C4-2B (cell line): ENCODE results near the gene METTL22.
A peak's percentile ranks its signal among the peaks of the same experiment; 100 is the strongest.

Experiments used
- H3K27ac ChIP-seq: fragments of 450-650 bp; 2 replicates; pipeline ENCODE4 v1.5.1; 2017
- CTCF ChIP-seq: fragments of 450-650 bp; conservative IDR thresholded peaks from 2 replicates; pipeline ENCODE4 v1.5.1; 2017; ENCODE audit warnings: mild to moderate bottlenecking
- ZFX ChIP-seq: fragments of 450-650 bp; IDR thresholded peaks from 2 replicates; pipeline ENCODE4 v1.6.1; 2017

METTL22 gene

GRCh38 chr16:8677481-8677880, 56.0 kb downstream of the METTL22 start:
- no peak overlapping the region for H3K27ac ChIP-seq
- TF ChIP-seq CTCF (no peak), ZFX (no peak)

- TF ChIP-seq ZFX: no peak
- no peak for TF ChIP-seq CTCF
- no peak overlapping the region for H3K27ac ChIP-seq
Observed at GRCh38 chr16:8678068-8678927, 56.8 kb downstream of the METTL22 start.

GRCh38 chr16:8679151-8679550, 57.7 kb downstream of the METTL22 start:
- TF ChIP-seq CTCF (no peak), ZFX (no peak)
- H3K27ac ChIP-seq: no peak overlapping the region

- no peak overlapping the region for H3K27ac ChIP-seq
- TF ChIP-seq CTCF (no peak), ZFX (no peak)
Observed at GRCh38 chr16:8682551-8683259, 61.2 kb downstream of the METTL22 start.

GRCh38 chr16:8683640-8684039, 62.1 kb downstream of the METTL22 start:
- TF ChIP-seq CTCF: no peak
- no peak for TF ChIP-seq ZFX
- no peak overlapping the region for H3K27ac ChIP-seq

- TF ChIP-seq ZFX (no peak), CTCF (no peak)
- peak overlapping the region; percentile 66 for H3K27ac ChIP-seq
Observed at GRCh38 chr16:8685617-8686016, 64.1 kb downstream of the METTL22 start.

GRCh38 chr16:8686031-8686621, 64.6 kb downstream of the METTL22 start:
- H3K27ac ChIP-seq: peak overlapping the region; percentile 66
- TF ChIP-seq CTCF (no peak), ZFX (no peak)
